IMR-90 (cell line): ENCODE results near the gene STXBP6. TPM values are rescaled to one million over a fixed set of nuclear protein-coding genes. Genes with fewer than 3 reads are reported as not detected.

Source experiments
- ATAC-seq: fragments of 200-7000 bp; cut with Tn5 transposase; 2 replicates; pipeline ENCODE4 v1.9.1; 2020; ENCODE audit warnings: low read depth, mild to moderate bottlenecking, moderate library complexity
- BruUV-seq: library from RNA; stranded (reverse); fragments of 400-500 nt; replicated peaks from 2 replicates; lab custom pipeline; 2021; lab: Mats Ljungman, UMichigan
- CTCF ChIA-PET: fragments of 300-600 bp; formaldehyde crosslinking; extraction: SDS; loops from one replicate; lab custom pipeline; 2021; ENCODE audit warnings: antibody characterized with exemption; lab: Yijun Ruan, JAX
- POLR2A ChIA-PET: fragments of 300-600 bp; sonication (Branson Sonifier 250); formaldehyde crosslinking; loops from one replicate; lab custom pipeline; 2022; ENCODE audit warnings: antibody characterized with exemption; ENCODE audit not compliant: unreplicated experiment; lab: Charles Lee
- DNase-seq: peaks from one replicate; pipeline ENCODE4 v3.0.0; 2013
- H2AFZ ChIP-seq: replicated peaks from 2 replicates; pipeline ENCODE3; 2013; ENCODE audit warnings: low read length, mild to moderate bottlenecking; ENCODE audit not compliant: poor library complexity
- H2AK5ac ChIP-seq: 2 replicates; pipeline ENCODE4 v1.6.1; 2013; ENCODE audit warnings: low read depth, low read length, inconsistent platforms
- H2AK9ac ChIP-seq: replicated peaks from 2 replicates; pipeline ENCODE3; 2013; ENCODE audit warnings: mild to moderate bottlenecking, low read depth, low read length, moderate library complexity; ENCODE audit not compliant: poor library complexity
- H2BK120ac ChIP-seq: 2 replicates; pipeline ENCODE4 v1.6.1; 2013; ENCODE audit warnings: low read depth, low read length, inconsistent platforms
- H2BK15ac ChIP-seq: 3 replicates; pipeline ENCODE4 v1.6.1; 2013; ENCODE audit warnings: low read depth, low read length, inconsistent platforms
- H2BK20ac ChIP-seq: 2 replicates; pipeline ENCODE4 v1.6.1; 2013; ENCODE audit warnings: low read depth, mild to moderate bottlenecking, inconsistent platforms, low read length, moderate library complexity
- H2BK5ac ChIP-seq: 2 replicates; pipeline ENCODE4 v1.6.1; 2013; ENCODE audit warnings: mild to moderate bottlenecking, low read depth, low read length, inconsistent platforms; ENCODE audit not compliant: poor library complexity, severe bottlenecking
- H3K14ac ChIP-seq: replicated peaks from 2 replicates; pipeline ENCODE4 v1.6.1; 2013; ENCODE audit warnings: low read depth, low read length, inconsistent platforms
- H3K18ac ChIP-seq: 2 replicates; pipeline ENCODE4 v1.6.1; 2013; ENCODE audit warnings: low read depth, low read length, control low read depth
- H3K23ac ChIP-seq: 2 replicates; pipeline ENCODE4 v1.6.1; 2013; ENCODE audit warnings: low read depth, low read length, inconsistent platforms
- H3K27ac ChIP-seq: 2 replicates; pipeline ENCODE4 v1.5.1; 2013; ENCODE audit warnings: mild to moderate bottlenecking, control low read depth, low read length; ENCODE audit not compliant: insufficient read depth
- H3K27me3 ChIP-seq: 2 replicates; pipeline ENCODE4 v1.6.1; 2013; ENCODE audit warnings: low read length; ENCODE audit not compliant: control insufficient read depth, insufficient read depth
- H3K36me3 ChIP-seq: 2 replicates; pipeline ENCODE4 v1.6.1; 2013; ENCODE audit warnings: low read length, mixed read lengths; ENCODE audit not compliant: control insufficient read depth, insufficient read depth
- H3K4ac ChIP-seq: 2 replicates; pipeline ENCODE4 v1.6.1; 2013; ENCODE audit warnings: low read depth, low read length, inconsistent platforms
- H3K4me1 ChIP-seq: 2 replicates; pipeline ENCODE4 v1.6.1; 2013; ENCODE audit warnings: low read length, mixed read lengths; ENCODE audit not compliant: control insufficient read depth, insufficient read depth
- H3K4me2 ChIP-seq: 2 replicates; pipeline ENCODE4 v1.6.1; 2013; ENCODE audit warnings: low read depth, mild to moderate bottlenecking, control low read depth, low read length, moderate library complexity
- H3K4me3 ChIP-seq: 2 replicates; pipeline ENCODE4 v1.5.1; 2013; ENCODE audit warnings: low read depth, mild to moderate bottlenecking, control low read depth, low read length, moderate library complexity; ENCODE audit not compliant: insufficient read depth
- H3K56ac ChIP-seq: 2 replicates; pipeline ENCODE4 v1.6.1; 2013; ENCODE audit warnings: low read length, inconsistent platforms; ENCODE audit not compliant: insufficient read depth; ENCODE audit errors: extremely low read depth
- H3K79me1 ChIP-seq, 2 experiments: 2 replicates each; pipeline ENCODE4 v1.6.1; 2013; ENCODE audit warnings: low read length in 2 of 2, inconsistent platforms in 1 of 2, low read depth in 1 of 2
- H3K9ac ChIP-seq: 2 replicates; pipeline ENCODE4 v1.6.1; 2013; ENCODE audit warnings: low read depth, low read length, control low read depth
- H3K9me1 ChIP-seq: 2 replicates; pipeline ENCODE4 v1.6.1; 2013; ENCODE audit warnings: low read length, inconsistent platforms; ENCODE audit not compliant: insufficient read depth
- H3K9me3 ChIP-seq: 2 replicates; pipeline ENCODE4 v1.6.1; 2013; ENCODE audit warnings: low read length; ENCODE audit not compliant: control insufficient read depth, insufficient read depth
- H4K20me1 ChIP-seq: 2 replicates; pipeline ENCODE4 v1.6.1; 2013; ENCODE audit warnings: low read length, inconsistent platforms; ENCODE audit not compliant: insufficient read depth
- H4K5ac ChIP-seq: 2 replicates; pipeline ENCODE4 v1.6.1; 2013; ENCODE audit warnings: mild to moderate bottlenecking, low read depth, low read length, control low read depth
- H4K8ac ChIP-seq, 2 experiments: 2 replicates each; pipeline ENCODE4 v1.6.1; 2013; ENCODE audit warnings: low read depth in 2 of 2, low read length in 2 of 2, control low read depth in 1 of 2, inconsistent platforms in 1 of 2
- H4K91ac ChIP-seq: 2 replicates; pipeline ENCODE4 v1.6.1; 2013; ENCODE audit warnings: low read depth, low read length, inconsistent platforms; ENCODE audit not compliant: insufficient read depth
- FOS ChIP-seq: fragments of 150-350 bp; IDR thresholded peaks from 2 replicates; pipeline ENCODE4 v1.6.1; 2016; ENCODE audit warnings: low read depth, low read length
- MAFK ChIP-seq: IDR thresholded peaks from 2 replicates; pipeline ENCODE4 v1.6.1; 2012; ENCODE audit warnings: low read depth, low read length, improper control_type of control experiment
- MAZ ChIP-seq: IDR thresholded peaks from 2 replicates; pipeline ENCODE4 v1.6.1; 2012; ENCODE audit warnings: low read depth, mild to moderate bottlenecking, low read length, improper control_type of control experiment, moderate library complexity, borderline replicate concordance
- RFX5 ChIP-seq: IDR thresholded peaks from 2 replicates; pipeline ENCODE4 v1.8.0; 2012; ENCODE audit warnings: low read depth, mild to moderate bottlenecking, low read length, moderate library complexity
- SMC3 ChIP-seq: fragments of 150-350 bp; IDR thresholded peaks from 2 replicates; pipeline ENCODE4 v1.6.1; 2016; ENCODE audit warnings: low read depth, mild to moderate bottlenecking, antibody characterized with exemption, low read length, moderate library complexity
- WGBS, 2 experiments: methylation state at CpG; one replicate each; pipeline versions ENCODE4 v1.1.5 to v1.1.7; 2013; ENCODE audit warnings: missing lambda C conversion rate in 2 of 2; ENCODE audit not compliant: insufficient read length in 1 of 2; ENCODE audit errors: extremely low coverage in 2 of 2; 5-methylcytosine and 5-hydroxymethylcytosine counted together
- dilution Hi-C: fragments of 300-500 bp; cut with HindIII; formaldehyde crosslinking; loops from one replicate; pipeline ENCODE4 v1.14.3; 2018; ENCODE audit warnings: low sequenced_read_pairs; ENCODE audit not compliant: unreplicated experiment
- in situ Hi-C: fragments of 300-500 bp; cut with MboI; formaldehyde crosslinking; loops from 3 replicates; pipeline ENCODE4 v1.14.3; 2019; ENCODE audit warnings: low sequenced_read_pairs, inconsistent platforms, mixed read lengths
- intact Hi-C: fragments of 100-400 bp; cut with micrococcal nuclease; formaldehyde crosslinking; loops from 2 replicates; pipeline ENCODE4 v1.10.0; 2022
- polyA plus RNA-seq, 3 experiments: library from polyadenylated mRNA; depleted of rRNA; stranded (reverse); fragments of >200 nt; gene quantifications; 2 replicates each; pipeline ENCODE4 v1.2.3, GENCODE V29; 2012; ENCODE audit warnings: low replicate concordance in 1 of 3
- total RNA-seq: library from RNA; depleted of rRNA; stranded (reverse); fragments of >200 nt; gene quantifications from 2 replicates; pipeline ENCODE4 v1.2.3, GENCODE V29; 2012

The STXBP6 gene
- total and polyA plus RNA-seq, 2 of the 4 experiments (the other 2 are of a cell fraction) = 14.2 to 14.3 TPM

DNA sequence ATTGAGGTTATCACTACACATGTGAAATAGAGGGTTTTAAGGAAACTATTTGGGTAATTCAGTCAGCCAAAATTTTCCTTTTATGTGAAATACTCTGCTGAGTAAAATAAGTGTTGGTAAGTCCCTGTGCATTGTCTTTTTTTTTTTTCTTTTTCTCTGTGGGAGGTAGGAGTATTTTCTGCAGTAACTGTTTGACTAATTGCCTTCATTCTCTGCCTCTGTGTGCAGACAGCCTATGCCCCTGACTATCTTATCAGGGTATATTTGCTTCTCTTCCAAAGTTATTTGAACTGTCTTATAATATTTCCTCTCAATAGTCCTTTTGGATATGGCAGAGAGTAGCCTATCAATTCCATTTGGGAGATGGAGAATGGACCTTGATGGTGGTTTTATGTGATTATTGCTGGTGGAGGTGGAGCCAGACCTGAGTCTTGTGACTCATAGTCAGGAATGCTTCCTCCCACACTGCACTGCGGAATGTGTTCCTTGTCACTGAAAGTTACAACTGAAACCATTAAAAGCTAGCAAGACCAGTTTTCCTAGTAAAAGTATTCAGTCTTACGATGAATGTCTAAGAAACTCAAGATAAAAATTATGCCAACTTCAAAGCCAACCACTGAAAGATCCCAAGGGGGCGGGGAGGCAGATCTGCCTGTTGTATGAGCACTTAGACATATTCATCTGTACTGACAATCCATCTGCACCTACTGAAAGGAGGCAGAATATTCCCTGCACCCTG lies 40.9 kb upstream of the STXBP6 start:
- Histone ChIP-seq H3K9me3 (no peaks in the 10 kb centered on the region), H4K8ac (peak overlapping the region in 1 of 2 experiments; percentile 38; a peak in 1 of 4 replicates), H3K9ac (peak overlapping the region; percentile 24; the same call in 1 of the 2 replicates), H2AK9ac (no peak overlapping the region), H3K4me2 (peak overlapping the region; percentile 34; the same call in 1 of the 2 replicates), H3K4ac (no peak overlapping the region), H2BK20ac (no peak overlapping the region; the same call in 1 of the 2 replicates), H3K79me1 (no peaks in the 10 kb centered on the region), H3K14ac (no peak overlapping the region), H3K9me1 (no peaks in the 10 kb centered on the region), H3K56ac (no peak overlapping the region), H3K23ac (no peak overlapping the region), H2BK5ac (peak overlapping the region; percentile 59), H3K4me1 (peaks cover 3% of the 10 kb centered on the region; the same call in 1 of the 2 replicates), H4K20me1 (no peaks in the 10 kb centered on the region), H2BK15ac (no peak overlapping the region), H4K91ac (no peak overlapping the region), H3K27ac (no peak overlapping the region), H3K4me3 (no peak overlapping the region), H3K18ac (peak overlapping the region; percentile 78; the same call in 1 of the 2 replicates), H3K36me3 (no peaks in the 10 kb centered on the region), H2AK5ac (no peak overlapping the region), H4K5ac (no peak overlapping the region; the same call in 1 of the 2 replicates), H3K27me3 (no peaks in the 10 kb centered on the region; the same call in 1 of the 2 replicates), H2BK120ac (peak overlapping the region; percentile 17; the same call in 1 of the 2 replicates), H2AFZ (no peak overlapping the region)
- intact Hi-C loops = no loop called here
- in situ Hi-C loops = no loop called here
- TF ChIP-seq MAZ (no peak), MAFK (no peak), SMC3 (no peak), RFX5 (no peak), FOS (0 out of 2 replicates have a peak, but pooled peaks have one; percentile 10)
- ATAC-seq (peak; percentile 92), DNase-seq (peak; percentile 66)
- CTCF ChIA-PET = no interaction called here
- BruUV-seq = no TSS peak
- POLR2A ChIA-PET = no interaction called here
- dilution Hi-C loops = no loop called here
- WGBS, 2 experiments = no CpG with 5 or more reads among the region's 3 CpGs
